Sigmoid colon (tissue), 4 donors: ENCODE data around the gene ABCC4.

Experiments used
- POLR2AphosphoS5 ChIP-seq, 4 donors: sonication (generic); formaldehyde crosslinking; IDR thresholded peaks; one replicate each; pipeline ENCODE4 v1.6.1; 2017; ENCODE audit warnings: antibody characterized with exemption in 4 of 4
- TF ChIP-seq, protein P1 (sequence below), 4 experiments: fragments of 450-650 bp in 3 of 4; fragments of 200-600 bp in 1 of 4; IDR thresholded peaks; one replicate each; pipeline ENCODE4 v1.5.1; 2016 to 2019; ENCODE audit warnings: antibody characterized with exemption in 4 of 4, mild to moderate bottlenecking in 3 of 4, moderate library complexity in 2 of 4

DNA sequence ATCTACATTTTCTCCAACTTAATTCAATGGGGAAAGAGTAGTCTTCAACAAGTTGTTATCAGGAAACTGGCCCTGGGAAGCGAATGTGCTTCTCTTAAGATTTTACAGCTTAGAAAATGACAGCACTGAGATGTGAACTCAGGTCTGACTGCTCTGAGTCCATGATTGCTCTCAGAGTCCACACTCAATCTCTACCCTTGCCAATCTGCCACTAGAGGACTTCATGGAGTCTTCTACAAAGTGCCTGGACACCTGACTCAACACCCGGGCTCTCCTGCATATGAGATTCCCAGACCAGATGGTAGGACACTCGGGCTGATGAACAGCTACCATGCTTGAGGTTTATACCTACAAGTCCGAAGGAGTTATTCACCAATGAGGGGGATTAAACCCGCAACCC, 74.8 kb downstream of the ABCC4 start:
- TF ChIP-seq, protein P1, sequence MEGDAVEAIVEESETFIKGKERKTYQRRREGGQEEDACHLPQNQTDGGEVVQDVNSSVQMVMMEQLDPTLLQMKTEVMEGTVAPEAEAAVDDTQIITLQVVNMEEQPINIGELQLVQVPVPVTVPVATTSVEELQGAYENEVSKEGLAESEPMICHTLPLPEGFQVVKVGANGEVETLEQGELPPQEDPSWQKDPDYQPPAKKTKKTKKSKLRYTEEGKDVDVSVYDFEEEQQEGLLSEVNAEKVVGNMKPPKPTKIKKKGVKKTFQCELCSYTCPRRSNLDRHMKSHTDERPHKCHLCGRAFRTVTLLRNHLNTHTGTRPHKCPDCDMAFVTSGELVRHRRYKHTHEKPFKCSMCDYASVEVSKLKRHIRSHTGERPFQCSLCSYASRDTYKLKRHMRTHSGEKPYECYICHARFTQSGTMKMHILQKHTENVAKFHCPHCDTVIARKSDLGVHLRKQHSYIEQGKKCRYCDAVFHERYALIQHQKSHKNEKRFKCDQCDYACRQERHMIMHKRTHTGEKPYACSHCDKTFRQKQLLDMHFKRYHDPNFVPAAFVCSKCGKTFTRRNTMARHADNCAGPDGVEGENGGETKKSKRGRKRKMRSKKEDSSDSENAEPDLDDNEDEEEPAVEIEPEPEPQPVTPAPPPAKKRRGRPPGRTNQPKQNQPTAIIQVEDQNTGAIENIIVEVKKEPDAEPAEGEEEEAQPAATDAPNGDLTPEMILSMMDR (IDR thresholded peaks at IDR 0.05), result no peak
- TF ChIP-seq POLR2AphosphoS5 (IDR thresholded peaks at IDR 0.05), result no peak
